ENCODE measurements around the gene AATK.

The AATK gene

GRCh38 chr17:81199482-81199830 lies 33.4 kb upstream of the AATK start:
- no peaks in the 10 kb centered on the region for H3K4me1 ChIP-seq
- no peaks in the 10 kb centered on the region for H3K27me3 ChIP-seq
- peaks cover 0 to 73% (median 0%) of the 10 kb centered on the region in 3 donors for H3K36me3 ChIP-seq
- TF ChIP-seq, protein P1, sequence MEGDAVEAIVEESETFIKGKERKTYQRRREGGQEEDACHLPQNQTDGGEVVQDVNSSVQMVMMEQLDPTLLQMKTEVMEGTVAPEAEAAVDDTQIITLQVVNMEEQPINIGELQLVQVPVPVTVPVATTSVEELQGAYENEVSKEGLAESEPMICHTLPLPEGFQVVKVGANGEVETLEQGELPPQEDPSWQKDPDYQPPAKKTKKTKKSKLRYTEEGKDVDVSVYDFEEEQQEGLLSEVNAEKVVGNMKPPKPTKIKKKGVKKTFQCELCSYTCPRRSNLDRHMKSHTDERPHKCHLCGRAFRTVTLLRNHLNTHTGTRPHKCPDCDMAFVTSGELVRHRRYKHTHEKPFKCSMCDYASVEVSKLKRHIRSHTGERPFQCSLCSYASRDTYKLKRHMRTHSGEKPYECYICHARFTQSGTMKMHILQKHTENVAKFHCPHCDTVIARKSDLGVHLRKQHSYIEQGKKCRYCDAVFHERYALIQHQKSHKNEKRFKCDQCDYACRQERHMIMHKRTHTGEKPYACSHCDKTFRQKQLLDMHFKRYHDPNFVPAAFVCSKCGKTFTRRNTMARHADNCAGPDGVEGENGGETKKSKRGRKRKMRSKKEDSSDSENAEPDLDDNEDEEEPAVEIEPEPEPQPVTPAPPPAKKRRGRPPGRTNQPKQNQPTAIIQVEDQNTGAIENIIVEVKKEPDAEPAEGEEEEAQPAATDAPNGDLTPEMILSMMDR (IDR thresholded peaks at IDR 0.05) = no peak
- intact Hi-C loops (cut with DNase I; ENCODE audit: low total_unique reads) = no loop called here
- no peaks in the 10 kb centered on the region for H3K9me3 ChIP-seq
- no peak overlapping the region for H3K4me3 ChIP-seq
- no peak overlapping the region for H3K27ac ChIP-seq
- DNase-seq = no peak

DNA sequence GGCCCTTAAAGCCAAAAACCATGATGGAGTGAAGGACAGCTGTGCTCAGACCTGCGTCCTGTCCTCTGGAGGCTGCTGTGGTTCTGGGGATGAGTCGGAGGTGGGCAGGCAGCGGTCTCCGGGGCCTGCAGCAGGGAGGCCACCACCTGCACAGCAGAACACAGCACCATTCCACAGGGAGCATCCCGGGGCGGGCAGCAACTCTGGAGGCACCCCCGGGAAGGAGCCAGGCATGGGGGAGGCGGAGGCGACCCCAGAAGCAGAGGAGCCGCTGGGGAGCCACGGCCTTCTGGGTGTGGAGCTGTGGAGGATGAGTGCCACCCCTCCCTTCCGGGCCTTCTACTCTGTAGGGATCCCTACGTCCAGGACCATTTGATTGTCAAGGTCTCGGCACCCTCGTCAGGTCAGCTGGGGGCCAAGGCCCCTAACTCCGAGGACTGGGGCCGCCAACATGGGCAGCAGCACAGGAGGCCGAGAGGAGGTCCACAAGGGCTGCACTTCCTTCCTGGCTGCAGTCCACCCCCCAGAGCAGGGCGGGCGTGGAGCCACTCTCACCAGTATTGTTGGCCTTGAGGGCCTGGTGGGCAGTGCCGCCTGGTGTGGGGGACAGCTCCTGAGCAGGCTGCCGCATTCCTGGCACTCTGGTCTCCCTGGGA lies 32.9 kb upstream of the AATK start:
- DNase-seq = no peak
- H3K36me3 ChIP-seq = peaks cover 0 to 74% (median 0%) of the 10 kb centered on the region in 3 donors
- H3K27ac ChIP-seq = no peak overlapping the region
- intact Hi-C loops (cut with DNase I; ENCODE audit: low total_unique reads) = no loop called here
- no peak overlapping the region for H3K4me3 ChIP-seq
- TF ChIP-seq, protein P1 (IDR thresholded peaks at IDR 0.05) = no peak
- H3K27me3 ChIP-seq = no peaks in the 10 kb centered on the region
- H3K4me1 ChIP-seq = no peaks in the 10 kb centered on the region
- no peaks in the 10 kb centered on the region for H3K9me3 ChIP-seq

DNA sequence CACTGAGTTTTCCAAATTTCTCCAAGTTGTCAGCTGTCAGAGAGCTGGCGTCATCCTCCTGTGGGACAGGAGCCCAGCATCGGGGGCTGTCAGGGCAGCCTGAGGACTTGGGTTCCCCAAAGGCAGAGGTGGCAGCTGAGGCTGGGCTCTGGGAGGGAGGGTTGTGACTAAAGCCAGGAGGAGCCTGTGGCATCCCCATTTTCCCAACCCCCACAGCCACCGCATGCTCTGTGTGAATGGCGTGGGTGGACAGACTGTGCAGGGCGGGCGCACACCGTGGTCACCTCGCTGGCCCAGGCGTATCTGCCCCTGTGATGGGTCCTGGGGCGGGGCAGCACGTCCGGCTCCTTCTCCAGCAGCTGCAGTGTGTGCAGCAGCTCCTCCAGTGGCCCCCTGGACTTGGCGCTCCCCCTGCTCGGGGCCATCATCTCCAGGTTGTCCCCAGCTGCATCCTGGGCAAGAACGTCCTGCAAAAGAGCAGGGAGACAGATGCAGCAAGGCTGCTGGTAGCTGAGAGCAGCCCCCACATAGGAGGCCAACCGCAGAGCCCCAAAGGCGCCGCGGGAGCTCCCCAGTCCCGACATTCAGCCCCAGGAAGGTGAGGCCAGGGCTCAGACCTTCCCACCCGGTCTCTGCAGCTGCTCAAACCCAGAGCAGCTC lies 31.9 kb upstream of the AATK start:
- H3K4me3 ChIP-seq = no peak overlapping the region
- no peaks in the 10 kb centered on the region for H3K4me1 ChIP-seq
- TF ChIP-seq, protein P1 (IDR thresholded peaks at IDR 0.05) = no peak
- DNase-seq = no peak
- intact Hi-C loops (cut with DNase I; ENCODE audit: low total_unique reads) = no loop called here
- no peaks in the 10 kb centered on the region for H3K9me3 ChIP-seq
- peaks cover 0 to 74% (median 0%) of the 10 kb centered on the region in 3 donors for H3K36me3 ChIP-seq
- H3K27me3 ChIP-seq = no peaks in the 10 kb centered on the region
- H3K27ac ChIP-seq = no peak overlapping the region

GRCh38 chr17:81197409-81197795 lies 31.4 kb upstream of the AATK start:
- no peak overlapping the region for H3K27ac ChIP-seq
- H3K4me1 ChIP-seq = no peaks in the 10 kb centered on the region
- TF ChIP-seq, protein P1 (IDR thresholded peaks at IDR 0.05) = no peak
- DNase-seq = no peak
- intact Hi-C loops (cut with DNase I; ENCODE audit: low total_unique reads) = no loop called here
- no peak overlapping the region for H3K4me3 ChIP-seq
- peaks cover 0 to 74% (median 0%) of the 10 kb centered on the region in 3 donors for H3K36me3 ChIP-seq
- H3K9me3 ChIP-seq = no peaks in the 10 kb centered on the region
- no peaks in the 10 kb centered on the region for H3K27me3 ChIP-seq

DNA sequence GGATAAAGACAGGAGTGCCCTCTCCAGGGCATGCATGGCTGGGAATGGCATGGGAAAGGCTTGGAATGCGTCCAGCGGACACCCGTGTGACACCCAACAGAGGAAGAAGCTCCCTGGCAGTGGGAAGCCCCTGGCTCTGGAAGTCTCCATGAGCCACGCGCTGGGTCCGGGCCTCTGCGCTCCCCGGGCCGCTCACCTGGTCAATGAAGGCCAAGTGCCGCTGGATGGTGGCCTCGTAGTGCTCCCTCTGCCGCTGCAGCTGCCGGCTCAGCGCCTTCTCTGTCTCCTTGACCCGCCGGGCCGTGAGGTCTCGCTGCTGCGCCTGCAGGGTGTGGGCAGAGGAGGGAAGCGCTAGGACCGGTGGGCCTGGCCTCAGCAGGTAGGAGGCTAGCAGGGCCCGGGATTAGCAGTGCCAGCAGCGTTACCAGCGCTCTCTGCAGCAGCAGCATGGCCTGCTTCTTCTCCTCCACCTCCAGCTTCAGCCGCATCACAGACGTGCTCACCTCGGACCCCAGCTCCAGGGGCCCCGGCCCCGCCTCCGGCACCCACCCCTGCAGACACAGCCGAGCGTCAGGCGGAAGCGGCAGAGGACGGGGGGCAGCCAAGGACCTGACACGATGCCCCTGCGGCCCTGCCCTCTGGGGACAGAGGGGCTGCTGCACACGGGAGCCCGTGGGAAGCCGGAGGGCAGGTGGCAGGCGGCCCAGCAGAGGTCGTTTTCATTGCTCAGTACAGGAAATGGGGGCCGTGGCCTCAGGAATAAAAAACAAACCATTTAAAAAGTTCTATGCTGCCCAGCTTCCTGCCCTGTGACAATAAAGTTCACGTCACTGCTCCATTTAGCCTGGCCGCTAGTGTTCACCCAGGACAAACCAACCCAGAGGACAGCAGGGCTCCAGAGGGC lies 30.7 kb upstream of the AATK start:
- Histone ChIP-seq H3K27ac (no peak overlapping the region), H3K9me3 (no peaks in the 10 kb centered on the region), H3K4me3 (no peak overlapping the region), H3K36me3 (peaks cover 0 to 80% (median 0%) of the 10 kb centered on the region in 3 donors), H3K4me1 (no peaks in the 10 kb centered on the region), H3K27me3 (no peaks in the 10 kb centered on the region)
- TF ChIP-seq, protein P1 (IDR thresholded peaks at IDR 0.05) = no peak
- intact Hi-C loops (cut with DNase I; ENCODE audit: low total_unique reads) = no loop called here
- no peak for DNase-seq
